ENCODE data around the gene RPS15. TPM values are rescaled to one million over a fixed set of nuclear protein-coding genes. Genes with fewer than 3 reads are reported as not detected.

RPS15 gene
- total and polyA plus RNA-seq, 4 donors = 296 to 954 (median 414) TPM

- Histone ChIP-seq H3K9ac (ENCODE audit: low read depth in 1 of 2, low read length in 2 of 2) (no peak overlapping the region), H3K27me3 (ENCODE audit: control insufficient read depth in 4 of 4, insufficient read depth in 4 of 4, low read length in 3 of 4) (peaks cover 8 to 17% (median 14%) of the 10 kb centered on the region in 4 donors), H3K9me3 (ENCODE audit: control insufficient read depth in 4 of 4, low read length in 3 of 4) (no peaks in the 10 kb centered on the region), H3K36me3 (ENCODE audit: control insufficient read depth in 4 of 4, insufficient read depth in 3 of 4, low read depth in 1 of 4, low read length in 3 of 4) (peaks cover under 1 to 7% (median 5%) of the 10 kb centered on the region in 4 donors), H3K27ac (ENCODE audit: low read depth in 1 of 2, low read length in 2 of 2) (no peak overlapping the region), H3K4me1 (ENCODE audit: control insufficient read depth in 4 of 4, insufficient read depth in 4 of 4, low read length in 3 of 4) (peaks cover 3 to 13% (median 11%) of the 10 kb centered on the region in 4 donors), H3K4me3 (ENCODE audit: low read depth in 1 of 3, low read length in 3 of 3) (no peak overlapping the region)
- no peak for DNase-seq (ENCODE audit: low spot score)
- 6% methylated on average over 63 of the region's 63 CpGs for WGBS
- TF ChIP-seq HNF4A (conservative IDR thresholded peaks at IDR 0.05) (no peak), ATF3 (IDR thresholded peaks at IDR 0.05) (no peak), TAF1 (conservative IDR thresholded peaks at IDR 0.05) (no peak), YY1 (IDR thresholded peaks at IDR 0.05) (no peak), ZBTB33 (IDR thresholded peaks at IDR 0.05) (no peak), REST (IDR thresholded peaks at IDR 0.05) (peak; percentile 97), HNF4G (IDR thresholded peaks at IDR 0.05) (no peak), CTCF (IDR thresholded peaks at IDR 0.05; ENCODE audit: low read depth, low read length, missing input control) (no peak)
These were observed 8.7 kb downstream of the RPS15 start for GRCh38 chr19:1446713-1447481.

- peaks cover 11 to 21% (median 16%) of the 10 kb centered on the region in 4 donors for H3K27me3 ChIP-seq (ENCODE audit: control insufficient read depth in 4 of 4, insufficient read depth in 4 of 4, low read length in 3 of 4)
- no peak overlapping the region for H3K4me3 ChIP-seq (ENCODE audit: low read depth in 1 of 3, low read length in 3 of 3)
- no peaks in the 10 kb centered on the region for H3K9me3 ChIP-seq (ENCODE audit: control insufficient read depth in 4 of 4, low read length in 3 of 4)
- TF ChIP-seq EGR1 (IDR thresholded peaks at IDR 0.05; ENCODE audit: low read depth in 2 of 2) (no peak), FOXA1 (IDR thresholded peaks at IDR 0.05) (no peak), MAX (IDR thresholded peaks at IDR 0.05) (no peak), FOXA2 (IDR thresholded peaks at IDR 0.05) (no peak), SP1 (IDR thresholded peaks at IDR 0.05) (no peak)
- DNase-seq (ENCODE audit: low spot score) = no peak
- H3K36me3 ChIP-seq (ENCODE audit: control insufficient read depth in 4 of 4, insufficient read depth in 3 of 4, low read depth in 1 of 4, low read length in 3 of 4) = peaks cover 0 to 1% (median 0%) of the 10 kb centered on the region in 4 donors
- peaks cover 3 to 15% (median 11%) of the 10 kb centered on the region in 4 donors for H3K4me1 ChIP-seq (ENCODE audit: control insufficient read depth in 4 of 4, insufficient read depth in 4 of 4, low read length in 3 of 4)
- WGBS = 18% methylated on average over 4 of the region's 4 CpGs
- H3K9ac ChIP-seq (ENCODE audit: low read depth in 1 of 2, low read length in 2 of 2) = no peak overlapping the region
- no peak overlapping the region for H3K27ac ChIP-seq (ENCODE audit: low read depth in 1 of 2, low read length in 2 of 2)
These were observed 9.3 kb downstream of the RPS15 start for GRCh38 chr19:1447504-1447903.
